BLaER1 (cell line): ENCODE results near the gene PIK3CB.
"Not testable (repeated sequence)": the region's sequence is repeated elsewhere in the genome, so short reads cannot be mapped to it uniquely, and the experiment has no call there.

ENCODE experiments used
- H3K27ac ChIP-seq: shearing (Covaris generic); formaldehyde crosslinking; 2 replicates; pipeline ENCODE4 v1.8.1; 2022
- H3K27me3 ChIP-seq: shearing (Covaris generic); formaldehyde crosslinking; 2 replicates; pipeline ENCODE4 v1.8.1; 2022
- H3K36me3 ChIP-seq: shearing (Covaris generic); formaldehyde crosslinking; 2 replicates; pipeline ENCODE4 v1.8.1; 2022
- H3K4me1 ChIP-seq: shearing (Covaris generic); formaldehyde crosslinking; 2 replicates; pipeline ENCODE4 v1.8.1; 2022
- H3K4me2 ChIP-seq: shearing (Covaris generic); formaldehyde crosslinking; 2 replicates; pipeline ENCODE4 v1.8.1; 2022
- H3K4me3 ChIP-seq: shearing (Covaris generic); formaldehyde crosslinking; 2 replicates; pipeline ENCODE4 v1.8.1; 2022
- H3K9ac ChIP-seq: shearing (Covaris generic); formaldehyde crosslinking; 2 replicates; pipeline ENCODE4 v1.8.1; 2022
- H3K9me3 ChIP-seq: shearing (Covaris generic); formaldehyde crosslinking; 2 replicates; pipeline ENCODE4 v1.8.1; 2022
- H4K20me1 ChIP-seq: shearing (Covaris generic); formaldehyde crosslinking; 2 replicates; pipeline ENCODE4 v1.8.1; 2022
- Cebpa-rat ChIP-seq: shearing (Covaris generic); IDR thresholded peaks from 2 replicates; pipeline ENCODE4 v1.8.1; 2022

PIK3CB gene

DNA sequence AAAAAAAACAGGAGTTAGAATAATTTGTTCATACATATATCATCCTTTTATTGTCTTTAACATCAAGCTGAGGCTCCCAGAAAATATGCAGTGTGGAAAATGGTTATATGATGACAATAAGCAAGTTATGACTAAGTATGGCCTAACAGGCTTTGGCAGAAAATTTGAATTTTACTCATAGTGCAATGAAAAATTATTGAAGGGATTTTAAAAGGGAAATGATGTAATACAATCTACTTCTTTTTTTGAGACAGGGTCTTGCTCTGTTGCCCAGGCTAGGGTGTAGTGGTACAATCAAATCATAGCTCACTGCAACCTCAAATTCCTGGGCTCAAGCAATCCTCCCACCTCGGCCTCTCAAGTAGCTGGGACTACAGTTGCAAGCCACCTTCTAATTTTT, 147.5 kb downstream of the PIK3CB start:
- H3K4me3 ChIP-seq = 0 out of 2 replicates have a peak overlapping the region, but pooled peaks have one; percentile 7
- peak overlapping the region; percentile 4; the same call in 1 of the 2 replicates for H3K9ac ChIP-seq
- no peak for TF ChIP-seq Cebpa-rat
- peaks cover 68% of the 10 kb centered on the region for H3K4me1 ChIP-seq
- H4K20me1 ChIP-seq = no peaks in the 10 kb centered on the region
- peak overlapping the region; percentile 60 for H3K4me2 ChIP-seq
- peaks cover 6% of the 10 kb centered on the region; the same call in 1 of the 2 replicates for H3K36me3 ChIP-seq
- peak overlapping the region; percentile 77 for H3K27ac ChIP-seq
- H3K27me3 ChIP-seq = no peaks in the 10 kb centered on the region
- H3K9me3 ChIP-seq = no peaks in the 10 kb centered on the region

DNA sequence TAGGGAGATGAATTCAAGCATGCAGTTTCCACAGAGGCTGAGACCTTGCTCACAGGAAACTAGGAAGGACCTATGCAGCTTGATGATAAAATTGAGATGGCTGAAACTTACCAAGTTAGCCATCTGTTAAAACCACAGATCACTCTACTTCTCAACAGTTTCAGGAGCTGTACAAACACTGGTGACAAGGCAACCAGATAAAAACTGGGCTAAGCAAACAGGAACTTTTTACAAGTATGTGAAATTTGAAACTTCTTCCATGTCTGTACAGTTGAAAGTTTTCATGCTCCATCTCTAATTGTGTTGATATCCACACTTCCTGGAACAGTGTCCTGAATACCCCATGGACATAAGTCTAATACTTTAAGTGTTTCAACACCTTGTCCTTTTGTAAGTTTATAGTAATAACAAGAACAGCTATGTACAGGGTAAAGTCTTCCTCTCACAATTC, 147.9 kb downstream of the PIK3CB start:
- TF ChIP-seq Cebpa-rat = no peak
- Histone ChIP-seq H3K27me3 (no peaks in the 10 kb centered on the region), H3K27ac (peak overlapping the region; percentile 77), H3K4me2 (peak overlapping the region; percentile 60), H3K36me3 (peaks cover 6% of the 10 kb centered on the region; the same call in 1 of the 2 replicates), H3K9me3 (no peaks in the 10 kb centered on the region), H3K9ac (peak overlapping the region; percentile 4; the same call in 1 of the 2 replicates), H4K20me1 (no peaks in the 10 kb centered on the region), H3K4me3 (peak overlapping the region; percentile 7; the same call in 1 of the 2 replicates), H3K4me1 (peaks cover 69% of the 10 kb centered on the region)

DNA sequence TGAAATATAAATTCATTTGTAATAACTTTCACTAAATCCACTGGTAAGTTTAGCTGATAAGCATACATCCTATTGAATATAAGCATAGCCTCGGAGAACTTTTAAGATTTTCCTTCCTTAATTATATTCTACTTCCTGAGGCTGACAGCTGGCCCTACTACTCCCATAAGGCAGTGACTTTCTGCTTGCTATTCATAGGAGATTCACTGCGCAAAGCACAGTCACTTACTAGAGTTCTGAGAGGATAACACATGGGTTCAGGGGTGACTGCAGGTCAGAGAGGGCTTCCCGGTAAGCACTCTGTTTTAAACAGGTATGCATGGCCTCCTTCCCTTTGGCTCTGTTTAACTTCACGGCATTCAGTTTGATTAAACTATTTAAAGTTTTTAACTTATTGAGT, 150.3 kb downstream of the PIK3CB start:
- Histone ChIP-seq H3K27ac (0 out of 2 replicates have a peak overlapping the region, but pooled peaks have one; percentile 14), H3K4me3 (no peak overlapping the region), H3K9ac (no peak overlapping the region), H3K9me3 (no peaks in the 10 kb centered on the region), H4K20me1 (no peaks in the 10 kb centered on the region), H3K4me1 (peaks cover 85% of the 10 kb centered on the region), H3K4me2 (peak overlapping the region; percentile 53), H3K36me3 (peaks cover 10% of the 10 kb centered on the region), H3K27me3 (no peaks in the 10 kb centered on the region)
- TF ChIP-seq Cebpa-rat = no peak

DNA sequence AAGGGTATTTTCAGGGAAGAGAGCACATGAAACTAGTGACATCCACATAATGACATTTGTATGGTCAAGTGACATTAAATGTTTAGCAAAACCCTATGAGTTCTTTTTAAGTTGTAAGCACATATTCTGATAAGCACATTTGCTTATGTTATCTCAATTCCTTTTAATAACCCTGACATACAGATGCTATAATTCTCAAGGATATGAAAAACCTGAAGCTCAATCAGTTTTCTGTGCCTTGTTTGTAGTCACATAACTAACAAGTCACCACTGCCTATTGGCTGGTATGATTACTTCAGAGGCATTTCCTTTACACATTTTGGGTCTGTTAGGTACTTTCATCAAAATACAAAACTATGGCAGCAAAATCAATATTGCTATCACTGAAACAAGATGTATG, 152.1 kb downstream of the PIK3CB start:
- Histone ChIP-seq H3K36me3 (peaks cover 18% of the 10 kb centered on the region), H3K4me1 (peaks cover 73% of the 10 kb centered on the region), H3K4me2 (no peak overlapping the region), H3K27ac (no peak overlapping the region), H3K9me3 (peaks cover 1% of the 10 kb centered on the region), H3K27me3 (no peaks in the 10 kb centered on the region), H4K20me1 (no peaks in the 10 kb centered on the region), H3K4me3 (no peak overlapping the region), H3K9ac (no peak overlapping the region)
- TF ChIP-seq Cebpa-rat = no peak

DNA sequence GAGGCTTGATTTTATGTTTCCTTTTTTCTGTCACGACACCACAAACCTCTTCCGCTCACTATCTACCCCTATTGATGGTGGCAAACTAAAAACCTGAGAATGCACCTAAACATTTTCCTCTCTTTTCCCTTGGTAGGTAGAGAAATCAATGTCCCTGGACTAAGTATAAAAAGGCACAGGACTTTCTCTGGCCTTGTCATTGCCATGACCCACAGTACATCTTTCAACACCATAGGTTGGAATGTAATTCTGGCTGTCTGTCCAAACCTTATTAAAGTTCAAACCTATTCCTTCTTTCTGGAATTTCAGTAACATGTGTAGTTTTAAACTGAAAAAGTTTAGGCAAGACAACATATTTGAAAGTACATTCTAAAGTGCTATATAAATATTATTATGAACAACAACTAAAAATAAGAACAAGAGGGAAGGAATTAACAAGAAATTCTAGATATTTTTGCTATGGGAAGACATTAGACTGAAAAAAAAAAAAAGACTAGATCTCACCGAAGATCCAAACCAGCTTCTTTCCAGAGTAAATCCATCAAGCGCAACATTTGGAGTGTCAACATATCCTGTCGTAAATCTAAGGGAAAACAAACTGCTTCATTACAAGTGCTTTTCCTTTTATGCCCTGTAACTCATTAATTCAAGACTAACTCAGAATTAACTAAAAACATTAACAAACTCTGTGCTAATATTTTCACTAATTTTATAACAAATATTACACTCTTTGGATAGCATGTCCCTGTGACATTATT, 153.1 kb downstream of the PIK3CB start:
- no peak for TF ChIP-seq Cebpa-rat
- peaks cover 28% of the 10 kb centered on the region for H3K36me3 ChIP-seq
- peaks cover 11% of the 10 kb centered on the region for H3K9me3 ChIP-seq
- no peak overlapping the region for H3K9ac ChIP-seq
- peaks cover 63% of the 10 kb centered on the region for H3K4me1 ChIP-seq
- H3K4me3 ChIP-seq = no peak overlapping the region
- H3K27me3 ChIP-seq = no peaks in the 10 kb centered on the region
- no peaks in the 10 kb centered on the region for H4K20me1 ChIP-seq
- peak overlapping the region; percentile 36; the same call in 1 of the 2 replicates for H3K27ac ChIP-seq
- peak overlapping the region; percentile 48 for H3K4me2 ChIP-seq

DNA sequence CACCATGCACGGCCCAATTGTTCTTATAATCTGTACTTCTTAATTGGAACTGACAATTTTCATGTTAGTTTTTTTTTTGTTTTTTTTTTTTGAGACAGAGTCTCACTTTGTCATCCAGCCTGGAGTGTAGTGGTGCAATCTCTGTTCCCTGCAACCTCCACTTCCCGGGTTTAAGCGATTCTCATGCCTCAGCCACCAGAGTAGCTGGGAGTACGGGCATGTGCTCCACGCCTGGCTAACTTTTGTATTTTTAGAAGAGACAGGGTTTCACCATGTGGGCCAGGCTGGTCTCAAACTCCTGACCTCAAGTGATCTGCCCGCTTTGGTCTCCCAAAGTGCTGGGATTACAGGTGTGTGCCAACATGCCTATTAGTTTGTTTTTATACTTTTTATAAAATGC, 153.8 kb downstream of the PIK3CB start:
- not testable (repeated sequence) for H4K20me1 ChIP-seq, H3K9ac ChIP-seq, H3K4me3 ChIP-seq, H3K27me3 ChIP-seq
- Histone ChIP-seq H3K4me1 (peaks cover 57% of the 10 kb centered on the region), H3K9me3 (peaks cover 18% of the 10 kb centered on the region), H3K27ac (peak overlapping the region; percentile 36; the same call in 1 of the 2 replicates), H3K36me3 (peaks cover 35% of the 10 kb centered on the region), H3K4me2 (peak overlapping the region; percentile 48)

DNA sequence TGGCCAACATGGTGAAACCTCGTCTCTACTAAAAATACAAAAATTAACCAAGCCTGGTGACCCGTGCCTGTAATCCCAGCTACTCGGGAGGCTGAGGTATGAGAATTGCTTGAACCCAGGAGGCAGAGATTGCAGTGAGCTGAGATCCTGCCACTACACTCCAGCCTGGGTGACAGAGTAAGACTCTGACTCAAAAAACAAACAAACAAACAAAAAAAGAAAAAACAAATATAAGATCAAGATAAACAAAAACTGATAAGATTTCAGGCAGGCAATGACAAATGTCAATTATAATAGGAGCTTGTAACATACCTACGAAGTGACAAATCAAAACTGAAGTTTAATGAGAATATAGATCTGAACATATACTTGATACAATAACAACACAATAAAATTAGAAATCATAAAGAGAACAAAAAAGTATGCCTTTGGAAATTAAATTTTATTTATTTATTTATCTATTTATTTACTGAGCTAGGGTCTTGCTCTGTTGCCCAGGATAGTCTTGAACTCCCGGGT, 155.8 kb downstream of the PIK3CB start:
- TF ChIP-seq Cebpa-rat = no peak
- Histone ChIP-seq H3K36me3 (peaks cover 48% of the 10 kb centered on the region), H4K20me1 (no peaks in the 10 kb centered on the region), H3K27me3 (no peaks in the 10 kb centered on the region), H3K9me3 (peaks cover 38% of the 10 kb centered on the region), H3K4me1 (peaks cover 36% of the 10 kb centered on the region), H3K27ac (no peak overlapping the region), H3K4me3 (no peak overlapping the region), H3K9ac (no peak overlapping the region), H3K4me2 (no peak overlapping the region)

DNA sequence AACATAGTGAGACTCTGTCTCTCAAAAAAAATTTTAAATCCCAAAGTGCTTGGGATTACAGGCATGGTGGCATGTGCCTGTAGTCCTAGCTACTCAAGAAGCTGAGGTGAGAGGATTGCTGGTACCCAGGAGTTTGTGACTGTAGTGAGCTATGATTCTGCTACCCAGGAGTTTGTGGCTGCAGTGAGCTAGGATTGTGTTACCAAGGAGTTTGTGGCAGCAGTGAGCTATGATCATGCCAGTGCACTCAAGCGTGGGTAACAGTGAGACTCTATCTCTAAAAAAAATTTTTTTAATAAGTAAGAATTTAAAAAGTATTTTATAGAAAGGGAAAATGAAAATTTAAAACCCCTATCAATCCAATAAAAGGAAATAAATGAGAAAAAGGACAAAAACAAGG, 156.6 kb downstream of the PIK3CB start:
- Histone ChIP-seq H3K4me1 (peaks cover 30% of the 10 kb centered on the region), H3K9ac (no peak overlapping the region), H3K27ac (no peak overlapping the region), H4K20me1 (no peaks in the 10 kb centered on the region), H3K36me3 (peaks cover 52% of the 10 kb centered on the region), H3K4me2 (no peak overlapping the region), H3K9me3 (peaks cover 38% of the 10 kb centered on the region), H3K27me3 (no peaks in the 10 kb centered on the region), H3K4me3 (no peak overlapping the region)
- TF ChIP-seq Cebpa-rat = no peak

DNA sequence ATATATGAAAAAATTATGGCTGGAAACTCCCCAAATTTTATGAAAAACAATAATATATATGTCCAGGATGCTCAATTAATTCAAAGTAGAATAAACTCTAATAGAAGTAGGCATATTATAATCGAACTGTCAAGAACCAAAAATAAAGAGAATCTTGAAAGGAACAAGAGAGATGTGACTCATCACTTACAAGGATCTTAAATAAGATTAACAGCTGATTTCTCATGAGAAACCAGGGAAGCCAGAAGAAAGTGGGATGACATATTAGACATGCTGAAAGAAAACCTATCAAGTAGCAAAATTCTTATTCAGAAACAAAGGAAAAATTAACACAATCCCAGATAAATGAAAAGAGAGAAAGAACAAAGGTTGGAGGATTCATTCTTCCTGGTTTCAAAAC, 159.3 kb downstream of the PIK3CB start:
- Histone ChIP-seq H3K4me3 (no peak overlapping the region), H3K9me3 (peaks cover 51% of the 10 kb centered on the region), H3K27ac (no peak overlapping the region), H4K20me1 (no peaks in the 10 kb centered on the region), H3K4me1 (peaks cover 35% of the 10 kb centered on the region), H3K27me3 (no peaks in the 10 kb centered on the region), H3K4me2 (no peak overlapping the region), H3K36me3 (peaks cover 53% of the 10 kb centered on the region), H3K9ac (no peak overlapping the region)
- TF ChIP-seq Cebpa-rat = no peak
